Ovary (tissue), 9 donors: ENCODE measurements around the gene EFCAB6. TPM values are rescaled to one million over a fixed set of nuclear protein-coding genes. Genes with fewer than 3 reads are reported as not detected.
A peak's percentile ranks its signal among the peaks of the same experiment; 100 is the strongest.

Experiments
- DNase-seq, 5 donors: peaks; one replicate each; pipeline ENCODE4 v3.0.0-alpha.2; 2019 to 2020
- H3K27ac ChIP-seq, 2 donors: fragments of 200-600 bp; one replicate each; pipeline versions ENCODE4 v1.5.1 to v1.8.0; 2019 to 2022
- H3K27me3 ChIP-seq: fragments of 200-600 bp; one replicate; pipeline ENCODE4 v1.8.0; 2022
- H3K36me3 ChIP-seq: fragments of 200-600 bp; sonication (generic); one replicate; pipeline ENCODE4 v1.5.1; 2019
- H3K4me1 ChIP-seq: one replicate; pipeline ENCODE4 v1.8.1; 2013; ENCODE audit warnings: mild to moderate bottlenecking, moderate library complexity; ENCODE audit not compliant: insufficient read depth
- H3K4me3 ChIP-seq: fragments of 200-600 bp; sonication (generic); one replicate; pipeline ENCODE4 v1.5.1; 2017
- H3K9me3 ChIP-seq, 2 donors: fragments of 200-600 bp in 1 of 2; sonication (generic) in 1 of 2; one replicate each; pipeline versions ENCODE4 v1.5.1 to v1.8.1; 2013 to 2019; ENCODE audit warnings: mild to moderate bottlenecking in 1 of 2, moderate library complexity in 1 of 2
- EP300 ChIP-seq: sonication (generic); formaldehyde crosslinking; IDR thresholded peaks from one replicate; pipeline ENCODE4 v1.6.1; 2017; ENCODE audit warnings: antibody characterized with exemption
- POLR2A ChIP-seq: fragments of 450-650 bp; IDR thresholded peaks from one replicate; pipeline ENCODE4 v1.6.1; 2017; ENCODE audit warnings: antibody characterized with exemption, mild to moderate bottlenecking, moderate library complexity
- WGBS, 3 donors: extraction: QIAGEN DNeasy Blood & Tissue Kit in 1 of 3; methylation state at CpG; one replicate each; pipeline versions ENCODE4 v1.1.5 to v1.1.7; 2013 to 2017; 5-methylcytosine and 5-hydroxymethylcytosine counted together
- intact Hi-C, 4 donors: fragments of 100-400 bp; cut with DNase I; formaldehyde crosslinking; loops; one replicate each; pipeline versions ENCODE4 v1.11.0 to v1.15.1; 2022 to 2023
- polyA plus RNA-seq, 2 donors: library from polyadenylated mRNA; stranded (reverse); fragments of 200-250 nt in 1 of 2; fragments of 350-450 nt in 1 of 2; fragmentation: Illumina TruSeq in 1 of 2; extraction: RNeasy Lipid Tissue Mini Kit (QIAGEN cat#74804) in 1 of 2; gene quantifications; one replicate each; pipeline ENCODE4 v1.2.3, GENCODE V29; 2013 to 2014
- total RNA-seq, 7 donors: library from RNA; depleted of rRNA in 2 of 7; stranded (reverse); fragments of >200 nt in 2 of 7; fragmentation: NEBNext Ultra II Directional in 3 of 7; extraction: Animal tissue kit (Norgen Biotek cat#: 25700) in 3 of 7; gene quantifications; one replicate each; pipeline versions ENCODE4 v1.1.0 to v1.2.4, GENCODE V29; 2016 to 2023
- TF ChIP-seq, protein P1 (sequence below), 3 donors: fragments of 450-650 bp in 2 of 3; fragments of 200-600 bp in 1 of 3; IDR thresholded peaks; one replicate each; pipeline versions ENCODE4 v1.5.1 to v1.8.0; 2016 to 2022; ENCODE audit warnings: antibody characterized with exemption in 3 of 3, mild to moderate bottlenecking in 1 of 3
- donor health status: DM: no; HTN: no; CAD: no; lungs with moderate emphysema.
- donor health status: DM: no; HTN: no; CAD: no.
- donor health status: Bipolar disorder and iron deficiency.
- donor health status: DM: yes; HTN: yes; CAD: no.
- donor health status: DM: no; HTN: no; CAD: no.
- donor health status: DM: yes; HTN: yes; CAD: no.

Gene EFCAB6
- total and polyA plus RNA-seq, 9 donors, result 1.00 to 17.5 (median 6.7) TPM

- DNase-seq, result peak in 1 of 5 donors; percentile 10
- 86 to 90% (median 88%) methylated on average over 13 of the region's 13 CpGs for WGBS, 3 donors
- no peaks in the 10 kb centered on the region for H3K36me3 ChIP-seq
- TF ChIP-seq POLR2A (no peak), EP300 (no peak)
- TF ChIP-seq, protein P1, sequence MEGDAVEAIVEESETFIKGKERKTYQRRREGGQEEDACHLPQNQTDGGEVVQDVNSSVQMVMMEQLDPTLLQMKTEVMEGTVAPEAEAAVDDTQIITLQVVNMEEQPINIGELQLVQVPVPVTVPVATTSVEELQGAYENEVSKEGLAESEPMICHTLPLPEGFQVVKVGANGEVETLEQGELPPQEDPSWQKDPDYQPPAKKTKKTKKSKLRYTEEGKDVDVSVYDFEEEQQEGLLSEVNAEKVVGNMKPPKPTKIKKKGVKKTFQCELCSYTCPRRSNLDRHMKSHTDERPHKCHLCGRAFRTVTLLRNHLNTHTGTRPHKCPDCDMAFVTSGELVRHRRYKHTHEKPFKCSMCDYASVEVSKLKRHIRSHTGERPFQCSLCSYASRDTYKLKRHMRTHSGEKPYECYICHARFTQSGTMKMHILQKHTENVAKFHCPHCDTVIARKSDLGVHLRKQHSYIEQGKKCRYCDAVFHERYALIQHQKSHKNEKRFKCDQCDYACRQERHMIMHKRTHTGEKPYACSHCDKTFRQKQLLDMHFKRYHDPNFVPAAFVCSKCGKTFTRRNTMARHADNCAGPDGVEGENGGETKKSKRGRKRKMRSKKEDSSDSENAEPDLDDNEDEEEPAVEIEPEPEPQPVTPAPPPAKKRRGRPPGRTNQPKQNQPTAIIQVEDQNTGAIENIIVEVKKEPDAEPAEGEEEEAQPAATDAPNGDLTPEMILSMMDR (IDR thresholded peaks at IDR 0.05), result no peak
- H3K27me3 ChIP-seq, result no peaks in the 10 kb centered on the region
- H3K4me1 ChIP-seq, result no peaks in the 10 kb centered on the region
- H3K9me3 ChIP-seq, result no peaks in the 10 kb centered on the region
- intact Hi-C loops, result no loop called here
- no peak overlapping the region for H3K4me3 ChIP-seq
- no peak overlapping the region for H3K27ac ChIP-seq
Measured at GRCh38 chr22:43849731-43850130, 37.6 kb upstream of the EFCAB6 start.

- H3K27me3 ChIP-seq, result no peaks in the 10 kb centered on the region
- no peak overlapping the region for H3K4me3 ChIP-seq
- DNase-seq, result peak in 1 of 5 donors; percentile 62
- no peak overlapping the region for H3K27ac ChIP-seq
- WGBS, 3 donors, result 38 to 42% (median 41%) methylated on average over 16 of the region's 16 CpGs
- H3K4me1 ChIP-seq, result no peaks in the 10 kb centered on the region
- TF ChIP-seq EP300, result no peak
- H3K36me3 ChIP-seq, result no peaks in the 10 kb centered on the region
- H3K9me3 ChIP-seq, result no peaks in the 10 kb centered on the region
- intact Hi-C loops, result no loop called here
Measured at GRCh38 chr22:43848366-43849171, 36.5 kb upstream of the EFCAB6 start.

DNA sequence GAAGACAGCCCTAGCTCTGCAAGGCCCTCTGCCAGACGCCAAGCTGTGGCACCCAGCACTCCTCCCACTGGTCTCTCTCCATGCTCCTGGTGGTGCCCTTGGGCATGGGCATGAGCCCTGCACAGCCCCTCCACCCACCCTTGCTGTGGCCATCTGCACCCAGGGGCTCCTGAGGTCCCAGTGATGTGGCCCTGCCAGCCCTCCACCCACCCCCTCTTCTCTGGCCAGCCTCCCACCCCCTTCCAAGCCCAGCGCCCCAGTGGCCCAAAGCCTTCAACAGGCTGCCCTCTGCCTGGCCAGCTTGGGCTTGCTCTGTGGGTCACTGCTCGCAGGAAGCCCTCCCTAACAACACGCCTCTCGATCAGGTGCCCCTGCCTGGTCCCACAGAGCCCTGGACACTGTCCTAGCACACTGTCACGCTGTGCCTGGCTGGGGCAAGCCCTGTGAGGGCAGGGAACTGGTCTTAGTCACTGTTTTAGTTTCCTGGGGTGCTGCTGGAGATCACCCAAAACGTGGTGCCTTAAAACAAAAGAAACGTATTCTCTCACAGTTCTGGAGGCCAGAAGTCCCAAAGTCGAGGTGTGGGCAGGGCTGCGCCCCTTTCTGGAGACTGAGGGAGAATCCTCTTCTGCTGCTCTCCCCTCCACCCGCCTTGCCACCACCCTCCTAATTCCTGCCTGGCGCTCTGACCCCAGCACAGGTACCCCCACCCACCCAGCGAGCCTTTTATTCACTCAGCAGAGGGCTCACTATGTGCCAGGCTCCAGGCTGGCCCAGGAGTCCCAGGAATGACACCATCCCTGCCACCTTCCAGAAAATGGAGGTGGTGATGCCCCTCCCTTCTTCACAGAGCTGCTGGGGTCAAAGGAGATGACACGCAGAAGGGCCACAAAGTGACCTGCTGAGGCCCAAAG, 35.5 kb upstream of the EFCAB6 start:
- TF ChIP-seq POLR2A, result no peak
- H3K4me3 ChIP-seq, result no peak overlapping the region
- no peaks in the 10 kb centered on the region for H3K4me1 ChIP-seq
- no peaks in the 10 kb centered on the region for H3K27me3 ChIP-seq
- no peaks in the 10 kb centered on the region for H3K9me3 ChIP-seq
- intact Hi-C loops, result no loop called here
- no peaks in the 10 kb centered on the region for H3K36me3 ChIP-seq
- peak in 2 of 5 donors; percentile 11 to 24 for DNase-seq
- 87 to 90% (median 90%) methylated on average over 13 to 14 of the region's 14 CpGs for WGBS, 3 donors
- no peak overlapping the region for H3K27ac ChIP-seq

- peak in 2 of 5 donors; percentile 7 to 21 for DNase-seq
- Histone ChIP-seq H3K4me1 (no peaks in the 10 kb centered on the region), H3K36me3 (no peaks in the 10 kb centered on the region), H3K4me3 (no peak overlapping the region), H3K27ac (no peak overlapping the region), H3K9me3 (no peaks in the 10 kb centered on the region), H3K27me3 (no peaks in the 10 kb centered on the region)
- intact Hi-C loops, result no loop called here
- TF ChIP-seq EP300 (no peak), POLR2A (no peak)
- TF ChIP-seq, protein P1 (IDR thresholded peaks at IDR 0.05), result no peak
- 85 to 87% (median 87%) methylated on average over 11 of the region's 11 CpGs for WGBS, 3 donors
Measured at GRCh38 chr22:43846966-43847365, 34.9 kb upstream of the EFCAB6 start.

- intact Hi-C loops, result no loop called here
- no peak overlapping the region for H3K4me3 ChIP-seq
- DNase-seq, result peak in 1 of 5 donors; percentile 3
- H3K27ac ChIP-seq, result no peak overlapping the region
- WGBS, 3 donors, result 81 to 87% (median 84%) methylated on average over 11 of the region's 11 CpGs
- H3K36me3 ChIP-seq, result no peaks in the 10 kb centered on the region
- H3K27me3 ChIP-seq, result no peaks in the 10 kb centered on the region
- TF ChIP-seq, protein P1 (IDR thresholded peaks at IDR 0.05), result no peak
- TF ChIP-seq EP300, result no peak
- no peak for TF ChIP-seq POLR2A
- no peaks in the 10 kb centered on the region for H3K4me1 ChIP-seq
- H3K9me3 ChIP-seq, result no peaks in the 10 kb centered on the region
Measured at GRCh38 chr22:43845981-43846380, 33.9 kb upstream of the EFCAB6 start.
